HCT116 (cell line): Measurements from ENCODE around the gene FTCD. TPM values are rescaled to one million over a fixed set of nuclear protein-coding genes. Genes with fewer than 3 reads are reported as not detected.

Source experiments
- ATAC-seq: fragments of 200-7000 bp; cut with Tn5 transposase; 2 replicates; pipeline ENCODE4 v1.9.1; 2020; ENCODE audit warnings: mild to moderate bottlenecking, moderate library complexity
- BruUV-seq: library from RNA; stranded (reverse); fragments of 400-500 nt; replicated peaks from 2 replicates; lab custom pipeline; 2021; lab: Mats Ljungman, UMichigan
- CTCF ChIA-PET: fragments of 300-600 bp; sonication (Branson Sonifier 250); formaldehyde crosslinking; loops from one replicate; lab custom pipeline; 2021; ENCODE audit warnings: antibody characterized with exemption; lab: Charles Lee
- POLR2A ChIA-PET: fragments of 300-600, 350-600 bp; sonication (Branson Sonifier 250); formaldehyde crosslinking; loops from one replicate; lab custom pipeline; 2021; ENCODE audit warnings: antibody characterized with exemption; lab: Charles Lee
- RAD21 ChIA-PET, 2 experiments: fragments of 300-600 bp; sonication (Branson Sonifier 250); formaldehyde crosslinking; loops; one replicate each; lab custom pipeline; 2023; ENCODE audit warnings: low total read pairs in 2 of 2; ENCODE audit not compliant: uncharacterized antibody in 2 of 2, unreplicated experiment in 2 of 2, low non-redundant PET in 1 of 2; lab: Charles Lee
- DNase-seq: peaks from one replicate; pipeline ENCODE4 v3.0.0-alpha.2; 2010; ENCODE audit warnings: low read depth, low spot score
- H2AFZ ChIP-seq: fragments of 200-600 bp; shearing (Covaris generic), sonication (generic); 2 replicates; pipeline ENCODE4 v1.6.1; 2017; ENCODE audit warnings: low read depth, mixed run types, mixed read lengths, antibody characterized with exemption, low read length; ENCODE audit not compliant: poor library complexity, severe bottlenecking
- H3K27ac ChIP-seq: 2 replicates; pipeline ENCODE4 v1.5.1; 2012; ENCODE audit warnings: low read depth, low read length
- H3K27me3 ChIP-seq: fragments of 200-600 bp; sonication (generic); 2 replicates; pipeline ENCODE4 v1.6.1; 2016; ENCODE audit warnings: mixed run types, low read length, mixed read lengths; ENCODE audit not compliant: insufficient read depth
- H3K36me3 ChIP-seq, 2 experiments: fragments of 200-500 bp in 1 of 2; fragments of 200-600 bp in 1 of 2; sonication (Bioruptor generic) in 1 of 2; sonication (generic) in 1 of 2; 2 replicates each; pipeline versions ENCODE4 v1.5.1 to v1.6.1; 2014 to 2016; ENCODE audit warnings: low read length in 2 of 2, inconsistent platforms in 1 of 2, mixed read lengths in 1 of 2, mixed run types in 1 of 2; ENCODE audit not compliant: insufficient read depth in 2 of 2, control insufficient read depth in 1 of 2
- H3K4me1 ChIP-seq, 2 experiments: fragments of 200-600 bp in 1 of 2; sonication (generic) in 1 of 2; 2 replicates each; pipeline versions ENCODE4 v1.5.1 to v1.6.1; 2012 to 2017; ENCODE audit warnings: low read length in 2 of 2, inconsistent platforms in 1 of 2, mild to moderate bottlenecking in 1 of 2, mixed read lengths in 1 of 2, mixed run types in 1 of 2, moderate library complexity in 1 of 2; ENCODE audit not compliant: insufficient read depth in 2 of 2, control insufficient read depth in 1 of 2
- H3K4me2 ChIP-seq: fragments of 200-600 bp; sonication (generic); 2 replicates; pipeline ENCODE4 v1.6.1; 2017; ENCODE audit warnings: mixed run types, low read length, mixed read lengths
- H3K4me3 ChIP-seq, 2 experiments: fragments of 200-600 bp in 1 of 2; sonication (generic) in 1 of 2; replicated peaks in 1 of 2; 2 replicates each; pipeline ENCODE4 v1.5.1; 2011 to 2016; ENCODE audit warnings: low read length in 2 of 2, control low read depth in 1 of 2, low read depth in 1 of 2, mild to moderate bottlenecking in 1 of 2, mixed read lengths in 1 of 2, mixed run types in 1 of 2
- H3K79me2 ChIP-seq: fragments of 200-600 bp; sonication (generic); 2 replicates; pipeline ENCODE4 v1.6.1; 2017; ENCODE audit warnings: mild to moderate bottlenecking, mixed run types, low read length, moderate library complexity, mixed read lengths; ENCODE audit not compliant: insufficient read depth
- H3K9ac ChIP-seq: fragments of 200-600 bp; sonication (generic); 2 replicates; pipeline ENCODE4 v1.6.1; 2016; ENCODE audit warnings: low read length, mixed read lengths
- H3K9me2 ChIP-seq: fragments of 200-600 bp; sonication (generic), shearing (Covaris generic); 2 replicates; pipeline ENCODE4 v1.6.1; 2017; ENCODE audit warnings: mixed run types, mild to moderate bottlenecking, moderate library complexity; ENCODE audit not compliant: insufficient read depth
- H3K9me3 ChIP-seq, 2 experiments: fragments of 200-500 bp in 1 of 2; fragments of 200-600 bp in 1 of 2; sonication (Bioruptor generic) in 1 of 2; sonication (generic) in 1 of 2; 2 replicates each; pipeline ENCODE4 v1.6.1; 2014 to 2017; ENCODE audit warnings: low read length in 2 of 2, mixed read lengths in 2 of 2, inconsistent platforms in 1 of 2, low read depth in 1 of 2, mild to moderate bottlenecking in 1 of 2, mixed run types in 1 of 2, moderate library complexity in 1 of 2; ENCODE audit not compliant: control insufficient read depth in 1 of 2, insufficient read depth in 1 of 2
- H4K20me1 ChIP-seq: fragments of 200-600 bp; sonication (generic), shearing (Covaris generic); 2 replicates; pipeline ENCODE4 v1.6.1; 2017; ENCODE audit warnings: mixed run types, mild to moderate bottlenecking, moderate library complexity; ENCODE audit not compliant: insufficient read depth
- CBX3 ChIP-seq: IDR thresholded peaks from 2 replicates; pipeline ENCODE4 v1.6.1; 2012; ENCODE audit warnings: low read depth
- CEBPB ChIP-seq: IDR thresholded peaks from 2 replicates; pipeline ENCODE4 v1.6.1; 2012; ENCODE audit warnings: low read depth
- EGR1 ChIP-seq: IDR thresholded peaks from 2 replicates; pipeline ENCODE4 v1.6.1; 2012; ENCODE audit warnings: low read depth
- ELF1 ChIP-seq: IDR thresholded peaks from 2 replicates; pipeline ENCODE4 v1.6.1; 2012; ENCODE audit warnings: low read depth, borderline replicate concordance
- EZH2phosphoT487 ChIP-seq: fragments of 200-600 bp; IDR thresholded peaks from 2 replicates; pipeline ENCODE4 v1.6.1; 2018; ENCODE audit warnings: antibody characterized with exemption, borderline replicate concordance
- FOSL1 ChIP-seq: IDR thresholded peaks from 2 replicates; pipeline ENCODE4 v1.6.1; 2012; ENCODE audit warnings: low read depth
- JUND ChIP-seq: IDR thresholded peaks from 2 replicates; pipeline ENCODE4 v1.6.1; 2012
- POLR2A ChIP-seq: IDR thresholded peaks from 2 replicates; pipeline ENCODE4 v1.7.0; 2011; ENCODE audit warnings: borderline replicate concordance; ENCODE audit not compliant: insufficient read depth, insufficient read length; ENCODE audit errors: extremely low read depth
- POLR2AphosphoS5 ChIP-seq: IDR thresholded peaks from 2 replicates; pipeline ENCODE4 v1.6.1; 2011; ENCODE audit warnings: mild to moderate bottlenecking, low read depth, low read length, moderate library complexity
- RAD21 ChIP-seq: IDR thresholded peaks from 2 replicates; pipeline ENCODE4 v1.6.1; 2012; ENCODE audit warnings: low read depth, mild to moderate bottlenecking
- SIN3A ChIP-seq: IDR thresholded peaks from 2 replicates; pipeline ENCODE4 v1.6.1; 2012; ENCODE audit warnings: low read depth
- SP1 ChIP-seq: IDR thresholded peaks from 2 replicates; pipeline ENCODE4 v1.6.1; 2012; ENCODE audit warnings: low read depth
- SRF ChIP-seq: IDR thresholded peaks from 2 replicates; pipeline ENCODE4 v1.6.1; 2012; ENCODE audit warnings: low read depth
- TCF7L2 ChIP-seq: IDR thresholded peaks from 2 replicates; pipeline ENCODE4 v1.7.0; 2011; ENCODE audit warnings: borderline replicate concordance, inconsistent platforms; ENCODE audit not compliant: insufficient read depth, insufficient read length; ENCODE audit errors: extremely low read depth
- YY1 ChIP-seq: IDR thresholded peaks from 2 replicates; pipeline ENCODE4 v1.6.1; 2011; ENCODE audit warnings: low read length, low read depth, moderate library complexity, mild to moderate bottlenecking; ENCODE audit not compliant: insufficient replicate concordance; ENCODE audit errors: extremely low read depth
- ZFX ChIP-seq: fragments of 450-650 bp; IDR thresholded peaks from 2 replicates; pipeline ENCODE4 v1.6.1; 2017
- intact Hi-C: fragments of 100-400 bp; cut with micrococcal nuclease; formaldehyde crosslinking; loops from 2 replicates; pipeline ENCODE4 v1.10.0; 2022
- total RNA-seq: library from RNA; stranded (reverse); gene quantifications from one replicate; pipeline ENCODE4 v1.2.1, GENCODE V29; 2021; ENCODE audit not compliant: unreplicated experiment
- TF ChIP-seq, protein P1 (sequence below): IDR thresholded peaks from 2 replicates; pipeline ENCODE4 v1.6.1; 2011; ENCODE audit warnings: mild to moderate bottlenecking, low read length, moderate library complexity; ENCODE audit not compliant: insufficient replicate concordance; ENCODE audit errors: extremely low read depth
- TF ChIP-seq, protein P2 (sequence below): IDR thresholded peaks from 2 replicates; pipeline ENCODE4 v1.6.1; 2012; ENCODE audit warnings: low read depth
- TF ChIP-seq, protein P3 (sequence below): IDR thresholded peaks from 2 replicates; pipeline ENCODE4 v1.6.1; 2012
- TF ChIP-seq, protein P4 (sequence below): IDR thresholded peaks from 2 replicates; pipeline ENCODE4 v1.6.1; 2012

FTCD gene
- total RNA-seq, 1 experiment from 2014 or later: 2.5 TPM

DNA sequence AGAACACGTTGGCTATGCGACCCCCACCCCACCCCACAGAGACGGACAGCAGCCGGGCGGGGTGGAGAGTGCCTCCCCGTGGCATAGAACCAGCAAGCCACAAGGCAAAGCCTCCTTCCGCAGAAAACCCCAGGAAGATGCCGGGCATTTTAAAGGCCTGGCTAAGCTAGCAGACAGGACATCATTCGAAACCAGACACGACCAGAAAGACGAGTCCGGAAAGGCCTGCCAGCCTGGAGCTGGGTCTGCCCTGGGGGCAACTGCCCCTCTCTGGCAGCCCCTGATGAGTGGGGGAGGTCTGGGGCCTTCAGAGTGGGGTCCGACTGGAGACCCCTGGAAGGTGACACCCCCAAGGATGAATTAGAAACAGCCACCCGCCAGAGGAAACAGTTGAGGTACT lies 8.5 kb downstream of the FTCD start:
- H3K9ac ChIP-seq: no peak overlapping the region
- no peak for TF ChIP-seq SIN3A
- no peak for TF ChIP-seq SP1
- TF ChIP-seq, protein P1, sequence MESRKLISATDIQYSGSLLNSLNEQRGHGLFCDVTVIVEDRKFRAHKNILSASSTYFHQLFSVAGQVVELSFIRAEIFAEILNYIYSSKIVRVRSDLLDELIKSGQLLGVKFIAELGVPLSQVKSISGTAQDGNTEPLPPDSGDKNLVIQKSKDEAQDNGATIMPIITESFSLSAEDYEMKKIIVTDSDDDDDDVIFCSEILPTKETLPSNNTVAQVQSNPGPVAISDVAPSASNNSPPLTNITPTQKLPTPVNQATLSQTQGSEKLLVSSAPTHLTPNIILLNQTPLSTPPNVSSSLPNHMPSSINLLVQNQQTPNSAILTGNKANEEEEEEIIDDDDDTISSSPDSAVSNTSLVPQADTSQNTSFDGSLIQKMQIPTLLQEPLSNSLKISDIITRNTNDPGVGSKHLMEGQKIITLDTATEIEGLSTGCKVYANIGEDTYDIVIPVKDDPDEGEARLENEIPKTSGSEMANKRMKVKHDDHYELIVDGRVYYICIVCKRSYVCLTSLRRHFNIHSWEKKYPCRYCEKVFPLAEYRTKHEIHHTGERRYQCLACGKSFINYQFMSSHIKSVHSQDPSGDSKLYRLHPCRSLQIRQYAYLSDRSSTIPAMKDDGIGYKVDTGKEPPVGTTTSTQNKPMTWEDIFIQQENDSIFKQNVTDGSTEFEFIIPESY: no peak
- no peak for TF ChIP-seq ZFX
- TF ChIP-seq CBX3: no peak
- TF ChIP-seq, protein P2, sequence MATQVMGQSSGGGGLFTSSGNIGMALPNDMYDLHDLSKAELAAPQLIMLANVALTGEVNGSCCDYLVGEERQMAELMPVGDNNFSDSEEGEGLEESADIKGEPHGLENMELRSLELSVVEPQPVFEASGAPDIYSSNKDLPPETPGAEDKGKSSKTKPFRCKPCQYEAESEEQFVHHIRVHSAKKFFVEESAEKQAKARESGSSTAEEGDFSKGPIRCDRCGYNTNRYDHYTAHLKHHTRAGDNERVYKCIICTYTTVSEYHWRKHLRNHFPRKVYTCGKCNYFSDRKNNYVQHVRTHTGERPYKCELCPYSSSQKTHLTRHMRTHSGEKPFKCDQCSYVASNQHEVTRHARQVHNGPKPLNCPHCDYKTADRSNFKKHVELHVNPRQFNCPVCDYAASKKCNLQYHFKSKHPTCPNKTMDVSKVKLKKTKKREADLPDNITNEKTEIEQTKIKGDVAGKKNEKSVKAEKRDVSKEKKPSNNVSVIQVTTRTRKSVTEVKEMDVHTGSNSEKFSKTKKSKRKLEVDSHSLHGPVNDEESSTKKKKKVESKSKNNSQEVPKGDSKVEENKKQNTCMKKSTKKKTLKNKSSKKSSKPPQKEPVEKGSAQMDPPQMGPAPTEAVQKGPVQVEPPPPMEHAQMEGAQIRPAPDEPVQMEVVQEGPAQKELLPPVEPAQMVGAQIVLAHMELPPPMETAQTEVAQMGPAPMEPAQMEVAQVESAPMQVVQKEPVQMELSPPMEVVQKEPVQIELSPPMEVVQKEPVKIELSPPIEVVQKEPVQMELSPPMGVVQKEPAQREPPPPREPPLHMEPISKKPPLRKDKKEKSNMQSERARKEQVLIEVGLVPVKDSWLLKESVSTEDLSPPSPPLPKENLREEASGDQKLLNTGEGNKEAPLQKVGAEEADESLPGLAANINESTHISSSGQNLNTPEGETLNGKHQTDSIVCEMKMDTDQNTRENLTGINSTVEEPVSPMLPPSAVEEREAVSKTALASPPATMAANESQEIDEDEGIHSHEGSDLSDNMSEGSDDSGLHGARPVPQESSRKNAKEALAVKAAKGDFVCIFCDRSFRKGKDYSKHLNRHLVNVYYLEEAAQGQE: no peak
- TF ChIP-seq POLR2A: no peak
- TF ChIP-seq EGR1: no peak
- TF ChIP-seq CEBPB: no peak
- no peak for TF ChIP-seq ELF1
- TF ChIP-seq JUND: no peak
- TF ChIP-seq RAD21: no peak
- no peak for TF ChIP-seq FOSL1
- TF ChIP-seq TCF7L2: no peak
- TF ChIP-seq SRF: no peak
- no peak for TF ChIP-seq POLR2AphosphoS5
- TF ChIP-seq, protein P3, sequence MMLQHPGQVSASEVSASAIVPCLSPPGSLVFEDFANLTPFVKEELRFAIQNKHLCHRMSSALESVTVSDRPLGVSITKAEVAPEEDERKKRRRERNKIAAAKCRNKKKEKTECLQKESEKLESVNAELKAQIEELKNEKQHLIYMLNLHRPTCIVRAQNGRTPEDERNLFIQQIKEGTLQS: no peak
- TF ChIP-seq YY1: no peak
- TF ChIP-seq EZH2phosphoT487: no peak
- TF ChIP-seq, protein P4, sequence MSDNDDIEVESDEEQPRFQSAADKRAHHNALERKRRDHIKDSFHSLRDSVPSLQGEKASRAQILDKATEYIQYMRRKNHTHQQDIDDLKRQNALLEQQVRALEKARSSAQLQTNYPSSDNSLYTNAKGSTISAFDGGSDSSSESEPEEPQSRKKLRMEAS: no peak
- TF ChIP-seq, all 23 proteins: peak for 0
- H3K27me3 ChIP-seq: no peaks in the 10 kb centered on the region
- ChIA-PET RAD21 (no interaction called here), POLR2A (no interaction called here), CTCF (no interaction called here)
- H3K4me2 ChIP-seq: no peak overlapping the region
- H4K20me1 ChIP-seq: no peaks in the 10 kb centered on the region
- DNase-seq (no peak), ATAC-seq (no peak)
- H3K27ac ChIP-seq: peak overlapping the region; percentile 19; the same call in 1 of the 2 replicates
- H2AFZ ChIP-seq: no peak overlapping the region
- no peaks in the 10 kb centered on the region for H3K36me3 ChIP-seq
- no peaks in the 10 kb centered on the region for H3K79me2 ChIP-seq
- BruUV-seq: no TSS peak
- H3K4me3 ChIP-seq: no peak overlapping the region
- H3K9me2 ChIP-seq: no peaks in the 10 kb centered on the region
- H3K9me3 ChIP-seq: no peaks in the 10 kb centered on the region
- intact Hi-C loops: loop anchor here (5.0 to 10.0 kb wide), 4 partner anchors 65 to 180 kb away; partner anchors contain the start of genes MCM3AP and YBEY
- H3K4me1 ChIP-seq: peaks cover 0 to 19% of the 10 kb centered on the region in 2 experiments; a peak in 2 of 4 replicates
